Measurements from ENCODE around the gene PTTG1IP.
A peak's percentile ranks its signal among the peaks of the same experiment; 100 is the strongest.

PTTG1IP gene

DNA sequence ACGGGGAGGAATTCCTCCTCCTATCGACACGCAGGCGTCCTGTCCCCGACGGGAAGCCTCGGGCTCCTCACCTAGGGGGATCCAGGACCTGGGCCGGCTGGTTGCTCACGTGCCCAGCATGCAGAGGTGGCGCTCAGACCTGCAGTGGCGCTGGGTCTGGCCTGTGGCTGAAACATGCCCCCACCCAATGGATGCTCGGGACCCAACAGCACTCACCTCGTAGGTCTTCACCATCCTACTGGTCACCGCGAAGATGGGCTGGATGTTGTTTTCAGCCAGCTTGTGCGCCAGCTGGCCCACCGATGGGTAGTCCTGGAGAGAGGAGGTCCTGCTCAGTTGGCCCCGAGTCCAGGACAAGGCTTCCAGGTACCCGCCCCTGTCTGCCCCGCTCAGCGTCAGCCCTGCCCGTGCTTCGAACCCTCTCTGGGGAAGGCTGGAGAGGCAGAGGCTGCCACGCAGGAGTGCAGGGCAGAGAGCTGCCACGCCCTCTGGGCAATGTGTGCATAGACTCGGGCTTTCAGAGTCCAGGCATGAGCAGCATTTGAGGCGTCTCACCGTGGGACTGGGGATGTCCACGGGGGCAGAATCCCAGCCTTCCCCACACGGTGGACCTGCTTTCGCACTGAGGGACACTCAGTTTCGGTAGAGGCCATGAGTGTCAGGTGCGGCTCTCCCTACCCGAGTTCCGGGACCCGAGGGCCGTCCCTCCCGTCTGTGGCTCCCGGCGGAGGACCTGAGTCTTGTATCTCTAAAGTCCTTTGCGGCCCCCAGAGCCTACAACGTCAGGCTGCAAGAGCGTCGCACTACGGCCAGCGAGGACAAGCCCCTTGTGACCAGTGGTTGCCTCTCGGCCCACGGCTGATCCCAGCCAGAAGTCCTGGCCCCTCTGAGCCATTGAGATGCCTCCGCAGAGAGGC lies 25.6 kb upstream of the PTTG1IP start:
- DNase-seq (ENCODE audit: low read depth), result no peak

DNA sequence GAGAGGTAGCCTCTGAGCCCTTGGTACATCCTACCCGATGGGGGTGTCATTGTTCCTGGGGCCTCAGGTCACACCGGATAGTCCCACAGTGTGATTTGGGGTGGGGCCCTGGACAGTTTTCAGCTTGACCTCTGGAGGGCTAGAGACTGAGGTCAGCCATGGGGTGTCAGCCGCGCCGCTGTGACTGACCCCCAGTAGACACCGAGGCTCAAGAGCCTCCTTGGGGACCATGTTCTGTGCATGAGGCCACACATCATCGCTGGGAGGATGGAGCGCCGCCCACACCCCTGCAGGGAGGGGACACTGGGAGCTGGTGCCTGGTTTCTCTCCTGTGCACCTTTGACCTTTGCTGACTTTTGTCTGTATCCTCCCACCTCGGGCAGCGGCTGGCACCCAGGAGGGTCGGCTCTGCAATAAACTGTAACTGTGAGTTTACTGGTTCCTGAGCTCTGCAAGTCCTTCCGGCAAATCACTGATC lies 24.6 kb upstream of the PTTG1IP start:
- no peak overlapping the region for H3K4me3 ChIP-seq (ENCODE audit: low read depth, low read length)
- no peak for TF ChIP-seq POLR2A (IDR thresholded peaks at IDR 0.05; ENCODE audit: extremely low read depth, insufficient read length)
- TF ChIP-seq, protein P1, sequence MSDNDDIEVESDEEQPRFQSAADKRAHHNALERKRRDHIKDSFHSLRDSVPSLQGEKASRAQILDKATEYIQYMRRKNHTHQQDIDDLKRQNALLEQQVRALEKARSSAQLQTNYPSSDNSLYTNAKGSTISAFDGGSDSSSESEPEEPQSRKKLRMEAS (IDR thresholded peaks at IDR 0.05; ENCODE audit: low read depth, low read length), result no peak
- TF ChIP-seq, protein P2, sequence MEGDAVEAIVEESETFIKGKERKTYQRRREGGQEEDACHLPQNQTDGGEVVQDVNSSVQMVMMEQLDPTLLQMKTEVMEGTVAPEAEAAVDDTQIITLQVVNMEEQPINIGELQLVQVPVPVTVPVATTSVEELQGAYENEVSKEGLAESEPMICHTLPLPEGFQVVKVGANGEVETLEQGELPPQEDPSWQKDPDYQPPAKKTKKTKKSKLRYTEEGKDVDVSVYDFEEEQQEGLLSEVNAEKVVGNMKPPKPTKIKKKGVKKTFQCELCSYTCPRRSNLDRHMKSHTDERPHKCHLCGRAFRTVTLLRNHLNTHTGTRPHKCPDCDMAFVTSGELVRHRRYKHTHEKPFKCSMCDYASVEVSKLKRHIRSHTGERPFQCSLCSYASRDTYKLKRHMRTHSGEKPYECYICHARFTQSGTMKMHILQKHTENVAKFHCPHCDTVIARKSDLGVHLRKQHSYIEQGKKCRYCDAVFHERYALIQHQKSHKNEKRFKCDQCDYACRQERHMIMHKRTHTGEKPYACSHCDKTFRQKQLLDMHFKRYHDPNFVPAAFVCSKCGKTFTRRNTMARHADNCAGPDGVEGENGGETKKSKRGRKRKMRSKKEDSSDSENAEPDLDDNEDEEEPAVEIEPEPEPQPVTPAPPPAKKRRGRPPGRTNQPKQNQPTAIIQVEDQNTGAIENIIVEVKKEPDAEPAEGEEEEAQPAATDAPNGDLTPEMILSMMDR (IDR thresholded peaks at IDR 0.05; ENCODE audit: low read depth, low read length), result no peak
- TF ChIP-seq MYC (IDR thresholded peaks at IDR 0.05; ENCODE audit: low read depth, low read length), result no peak
- no peak for DNase-seq (ENCODE audit: low read depth)

More for the DNA sequence above, 25.6 kb upstream of the PTTG1IP start:
- TF ChIP-seq MYC (IDR thresholded peaks at IDR 0.05; ENCODE audit: low read depth, low read length) (no peak), POLR2A (IDR thresholded peaks at IDR 0.05; ENCODE audit: extremely low read depth, insufficient read length) (no peak)
- TF ChIP-seq, protein P2 (IDR thresholded peaks at IDR 0.05; ENCODE audit: low read depth, low read length), result no peak
- TF ChIP-seq, protein P1 (IDR thresholded peaks at IDR 0.05; ENCODE audit: low read depth, low read length), result no peak
- H3K4me3 ChIP-seq (ENCODE audit: low read depth, low read length), result no peak overlapping the region

- TF ChIP-seq, protein P2 (IDR thresholded peaks at IDR 0.05; ENCODE audit: low read depth, low read length), result no peak
- TF ChIP-seq, protein P1 (IDR thresholded peaks at IDR 0.05; ENCODE audit: low read depth, low read length), result no peak
- TF ChIP-seq POLR2A (IDR thresholded peaks at IDR 0.05; ENCODE audit: extremely low read depth, insufficient read length), result no peak
- no peak for TF ChIP-seq MYC (IDR thresholded peaks at IDR 0.05; ENCODE audit: low read depth, low read length)
- DNase-seq (ENCODE audit: low read depth), result peak; percentile 45
- H3K4me3 ChIP-seq (ENCODE audit: low read depth, low read length), result no peak overlapping the region
Observed at GRCh38 chr21:44897326-44898010, 24.0 kb upstream of the PTTG1IP start.

DNA sequence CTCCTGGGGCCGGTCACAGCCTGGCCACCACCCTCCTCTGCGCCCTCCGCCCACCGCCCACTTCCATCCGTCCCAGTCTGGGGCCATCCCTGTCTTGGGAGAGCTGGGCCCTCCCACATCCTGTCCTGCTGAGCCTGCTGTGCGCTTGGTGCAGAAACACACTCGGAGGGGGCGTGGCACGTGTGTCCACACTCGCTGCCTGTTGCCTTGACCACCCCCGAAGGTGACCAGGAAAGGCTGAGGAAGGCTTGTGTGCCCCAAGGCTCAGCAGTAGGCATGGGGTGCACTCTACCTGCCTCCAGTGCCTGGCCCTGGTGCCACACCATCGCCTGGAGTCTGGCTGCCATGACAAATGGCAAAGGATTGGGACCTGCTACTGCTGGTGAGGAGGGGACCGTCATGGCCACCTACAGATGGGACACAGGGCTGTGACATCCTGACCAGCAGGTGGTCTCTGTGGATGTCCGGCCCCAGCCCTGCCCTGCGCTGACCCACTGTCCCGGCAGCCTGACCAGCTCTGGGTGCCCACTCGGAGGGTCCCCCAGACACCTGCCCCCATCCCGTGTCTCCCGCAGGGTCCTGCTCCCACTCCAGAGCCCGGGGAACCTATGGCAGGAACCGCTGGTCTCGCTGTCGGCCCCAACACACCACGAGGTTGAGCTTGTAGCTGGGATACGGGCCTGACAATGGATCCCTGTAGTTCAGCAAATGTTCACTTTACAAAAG lies 23.2 kb upstream of the PTTG1IP start:
- H3K4me3 ChIP-seq (ENCODE audit: low read depth, low read length), result no peak overlapping the region
- TF ChIP-seq, protein P1 (IDR thresholded peaks at IDR 0.05; ENCODE audit: low read depth, low read length), result no peak
- TF ChIP-seq MYC (IDR thresholded peaks at IDR 0.05; ENCODE audit: low read depth, low read length) (no peak), POLR2A (IDR thresholded peaks at IDR 0.05; ENCODE audit: extremely low read depth, insufficient read length) (no peak)
- TF ChIP-seq, protein P2 (IDR thresholded peaks at IDR 0.05; ENCODE audit: low read depth, low read length), result no peak
- DNase-seq (ENCODE audit: low read depth), result no peak

DNA sequence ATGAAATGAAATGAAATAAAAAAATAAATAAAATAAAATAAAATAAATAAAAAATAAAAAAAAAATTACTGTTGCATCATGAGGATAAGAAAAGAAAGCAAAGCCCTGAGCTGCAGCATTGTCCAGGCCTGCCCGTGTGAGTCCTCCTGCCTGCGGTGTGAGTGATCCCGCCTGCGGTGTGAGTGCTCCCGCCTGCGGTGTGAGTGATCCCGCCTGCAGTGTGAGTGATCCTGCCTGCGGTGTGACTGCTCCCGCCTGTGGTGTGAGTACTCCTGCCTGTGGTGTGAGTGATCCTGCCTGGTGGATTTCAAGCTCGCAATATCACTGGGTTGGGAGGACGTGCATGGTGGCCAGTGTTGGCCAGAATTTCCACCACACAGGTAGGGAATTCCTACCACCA lies 22.4 kb upstream of the PTTG1IP start:
- TF ChIP-seq, protein P2 (IDR thresholded peaks at IDR 0.05; ENCODE audit: low read depth, low read length), result no peak
- TF ChIP-seq POLR2A (IDR thresholded peaks at IDR 0.05; ENCODE audit: extremely low read depth, insufficient read length), result no peak
- no peak for TF ChIP-seq MYC (IDR thresholded peaks at IDR 0.05; ENCODE audit: low read depth, low read length)
- DNase-seq (ENCODE audit: low read depth), result no peak
- H3K4me3 ChIP-seq (ENCODE audit: low read depth, low read length), result no peak overlapping the region
